Measurements from ENCODE around the gene CNR1.
"Not testable (repeated sequence)": the region's sequence is repeated elsewhere in the genome, so short reads cannot be mapped to it uniquely, and the experiment has no call there.

Gene CNR1

GRCh38 chr6:88165844-88166492 is at the start of gene CNR1:
TSS of gene CNR1 (minus strand) at chr6:88166347. CDS start at chr6:88145274, 21,073 bp downstream.
- peak; percentile 55 to 64 for DNase-seq

GRCh38 chr6:88211446-88211845 is 45.3 kb upstream of the CNR1 start:
- peak in 1 of 2 experiments; percentile 50 for DNase-seq

GRCh38 chr6:88209301-88209700 is 43.2 kb upstream of the CNR1 start:
- no peak for DNase-seq

- DNase-seq: peak; percentile 85 to 91
These were observed 42.6 kb upstream of the CNR1 start for GRCh38 chr6:88208726-88209125.

GRCh38 chr6:88201734-88202133 is 35.6 kb upstream of the CNR1 start:
- not testable (repeated sequence) for DNase-seq

- DNase-seq: no peak
These were observed 18.8 kb upstream of the CNR1 start for GRCh38 chr6:88184921-88185320.

GRCh38 chr6:88183471-88183870 is 17.3 kb upstream of the CNR1 start:
- DNase-seq: no peak

- DNase-seq: no peak
These were observed 13.5 kb upstream of the CNR1 start for GRCh38 chr6:88179692-88180091.

GRCh38 chr6:88177961-88178464 is 11.9 kb upstream of the CNR1 start:
- no peak for DNase-seq

- DNase-seq: no peak
These were observed 8.8 kb upstream of the CNR1 start for GRCh38 chr6:88174906-88175305.

- no peak for DNase-seq
These were observed 5.2 kb upstream of the CNR1 start for GRCh38 chr6:88171312-88171711.

GRCh38 chr6:88168362-88168761 is 2.2 kb upstream of the CNR1 start:
- no peak for DNase-seq

GRCh38 chr6:88167352-88167937 is 1.3 kb upstream of the CNR1 start:
- DNase-seq: no peak

GRCh38 chr6:88166493-88167351 is 575 bp upstream of the CNR1 start:
- no peak for DNase-seq

- DNase-seq: peak in 1 of 2 experiments; percentile 55
These were observed 882 bp downstream of the CNR1 start for GRCh38 chr6:88165087-88165843.

- DNase-seq: peak in 1 of 2 experiments; percentile 24
These were observed 2.1 kb downstream of the CNR1 start for GRCh38 chr6:88164061-88164460.

- peak in 1 of 2 experiments; percentile 25 for DNase-seq
These were observed 2.5 kb downstream of the CNR1 start for GRCh38 chr6:88163616-88164015.

GRCh38 chr6:88161940-88162339 is 4.2 kb downstream of the CNR1 start:
- DNase-seq: peak in 1 of 2 experiments; percentile 7

GRCh38 chr6:88157106-88157505 is 9.0 kb downstream of the CNR1 start:
- DNase-seq: no peak

GRCh38 chr6:88145298-88145963 is 20.7 kb downstream of the CNR1 start:
- no peak for DNase-seq

- DNase-seq: no peak
These were observed 21.4 kb downstream of the CNR1 start for GRCh38 chr6:88144637-88145297.
